ENCODE measurements around the gene NEK8. TPM values are rescaled to one million over a fixed set of nuclear protein-coding genes. Genes with fewer than 3 reads are reported as not detected.

Gene NEK8
- 1 to 10 TPM; 2.1 to 9.5 (median 4.4) TPM for total RNA-seq

GRCh38 chr17:28728364-28729200, at the start of gene NEK8:
Gene NEK8 (plus strand): TSS chr17:28728788. CDS start chr17:28728814, 26 bp downstream.
- intact Hi-C loops (cut with DNase I; ENCODE audit: low total_unique reads) = no loop called here
- no peak for TF ChIP-seq CTCF (IDR thresholded peaks at IDR 0.05)
- TF ChIP-seq POLR2A (IDR thresholded peaks at IDR 0.05) = no peak
- WGBS, 2 donors = 0 to 1% methylated on average over 52 to 57 of the region's 64 CpGs
- H3K4me3 ChIP-seq (ENCODE audit: low read depth, poor library complexity, severe bottlenecking) = peak within 1 kb of the TSS; percentile 51
- peak; percentile 99 to 100 for DNase-seq (ENCODE audit: low spot score in 2 of 2)

GRCh38 chr17:28682655-28683054, 45.9 kb upstream of the NEK8 start:
- intact Hi-C loops (cut with DNase I; ENCODE audit: low total_unique reads) = no loop called here
- no peak overlapping the region for H3K4me3 ChIP-seq (ENCODE audit: low read depth, poor library complexity, severe bottlenecking)
- peak in 1 of 2 donors; percentile 32 for DNase-seq (ENCODE audit: low spot score in 2 of 2)
- WGBS, 2 donors = 87 to 92% methylated on average over 11 of the region's 11 CpGs
- TF ChIP-seq POLR2A (IDR thresholded peaks at IDR 0.05) (no peak), CTCF (IDR thresholded peaks at IDR 0.05) (no peak)

GRCh38 chr17:28684963-28685362, 43.6 kb upstream of the NEK8 start:
- 56 to 69% methylated on average over 3 of the region's 3 CpGs for WGBS, 2 donors
- intact Hi-C loops (cut with DNase I; ENCODE audit: low total_unique reads) = no loop called here

GRCh38 chr17:28685366-28685765, 43.2 kb upstream of the NEK8 start:
- 80 to 83% methylated on average over 5 of the region's 5 CpGs for WGBS, 2 donors
- no peak overlapping the region for H3K4me3 ChIP-seq (ENCODE audit: low read depth, poor library complexity, severe bottlenecking)
- peak in 1 of 2 donors; percentile 2 for DNase-seq (ENCODE audit: low spot score in 2 of 2)
- intact Hi-C loops (cut with DNase I; ENCODE audit: low total_unique reads) = no loop called here
- TF ChIP-seq CTCF (IDR thresholded peaks at IDR 0.05) = no peak
- no peak for TF ChIP-seq POLR2A (IDR thresholded peaks at IDR 0.05)

More at GRCh38 chr17:28684963-28685362, 43.6 kb upstream of the NEK8 start:
- TF ChIP-seq CTCF (IDR thresholded peaks at IDR 0.05) = no peak
- TF ChIP-seq POLR2A (IDR thresholded peaks at IDR 0.05) = no peak
- DNase-seq (ENCODE audit: low spot score in 2 of 2) = peak in 1 of 2 donors; percentile 48
- no peak overlapping the region for H3K4me3 ChIP-seq (ENCODE audit: low read depth, poor library complexity, severe bottlenecking)

- 74 to 80% methylated on average over 4 of the region's 4 CpGs for WGBS, 2 donors
- no peak for TF ChIP-seq POLR2A (IDR thresholded peaks at IDR 0.05)
- no peak for TF ChIP-seq CTCF (IDR thresholded peaks at IDR 0.05)
- no peak overlapping the region for H3K4me3 ChIP-seq (ENCODE audit: low read depth, poor library complexity, severe bottlenecking)
- intact Hi-C loops (cut with DNase I; ENCODE audit: low total_unique reads) = no loop called here
- DNase-seq (ENCODE audit: low spot score in 2 of 2) = no peak
These were observed 42.3 kb upstream of the NEK8 start for GRCh38 chr17:28686296-28686695.

Measured in lower leg skin (tissue), 4 donors.